ENCODE data around the gene BTBD3.

BTBD3 gene

GRCh38 chr20:11917663-11918062 is at the start of gene BTBD3:
Gene BTBD3, plus strand, starts transcription at chr20:11917893. Its CDS starts 383 bp downstream, at chr20:11918276.
- DNase-seq (ENCODE audit: low read depth in 1 of 2, low spot score in 1 of 2) = no peak

GRCh38 chr20:11869641-11870040 is 48.1 kb upstream of the BTBD3 start:
- no peak for DNase-seq (ENCODE audit: low read depth in 1 of 2, low spot score in 1 of 2)

- no peak for DNase-seq (ENCODE audit: low read depth in 1 of 2, low spot score in 1 of 2)
Measured at GRCh38 chr20:11870411-11870810, 47.3 kb upstream of the BTBD3 start.

GRCh38 chr20:11876555-11876954 is 41.1 kb upstream of the BTBD3 start:
- DNase-seq (ENCODE audit: low read depth in 1 of 2, low spot score in 1 of 2) = no peak

- no peak for DNase-seq (ENCODE audit: low read depth in 1 of 2, low spot score in 1 of 2)
Measured at GRCh38 chr20:11880680-11881079, 37.0 kb upstream of the BTBD3 start.

- no peak for DNase-seq (ENCODE audit: low read depth in 1 of 2, low spot score in 1 of 2)
Measured at GRCh38 chr20:11881449-11881848, 36.2 kb upstream of the BTBD3 start.

GRCh38 chr20:11882651-11883050 is 35.0 kb upstream of the BTBD3 start:
- DNase-seq (ENCODE audit: low read depth in 1 of 2, low spot score in 1 of 2) = no peak

- no peak for DNase-seq (ENCODE audit: low read depth in 1 of 2, low spot score in 1 of 2)
Measured at GRCh38 chr20:11888648-11889047, 29.0 kb upstream of the BTBD3 start.

GRCh38 chr20:11890331-11891076 is 27.2 kb upstream of the BTBD3 start:
- DNase-seq (ENCODE audit: low read depth in 1 of 2, low spot score in 1 of 2) = peak in 1 of 2 donors; percentile 44

GRCh38 chr20:11891077-11891775 is 26.5 kb upstream of the BTBD3 start:
- no peak for DNase-seq (ENCODE audit: low read depth in 1 of 2, low spot score in 1 of 2)

GRCh38 chr20:11891776-11892545 is 25.7 kb upstream of the BTBD3 start:
- DNase-seq (ENCODE audit: low read depth in 1 of 2, low spot score in 1 of 2) = peak in 1 of 2 donors; percentile 45

- DNase-seq (ENCODE audit: low read depth in 1 of 2, low spot score in 1 of 2) = no peak
Measured at GRCh38 chr20:11894062-11894461, 23.6 kb upstream of the BTBD3 start.

GRCh38 chr20:11895861-11896387 is 21.8 kb upstream of the BTBD3 start:
- DNase-seq (ENCODE audit: low read depth in 1 of 2, low spot score in 1 of 2) = no peak

- no peak for DNase-seq (ENCODE audit: low read depth in 1 of 2, low spot score in 1 of 2)
Measured at GRCh38 chr20:11901127-11901526, 16.6 kb upstream of the BTBD3 start.

- DNase-seq (ENCODE audit: low read depth in 1 of 2, low spot score in 1 of 2) = no peak
Measured at GRCh38 chr20:11902285-11902697, 15.4 kb upstream of the BTBD3 start.

GRCh38 chr20:11905460-11906179 is 12.1 kb upstream of the BTBD3 start:
- no peak for DNase-seq (ENCODE audit: low read depth in 1 of 2, low spot score in 1 of 2)

GRCh38 chr20:11906626-11907480 is 10.8 kb upstream of the BTBD3 start:
- DNase-seq (ENCODE audit: low read depth in 1 of 2, low spot score in 1 of 2) = no peak

GRCh38 chr20:11907621-11908020 is 10.1 kb upstream of the BTBD3 start:
- DNase-seq (ENCODE audit: low read depth in 1 of 2, low spot score in 1 of 2) = no peak

GRCh38 chr20:11912013-11912658 is 5.6 kb upstream of the BTBD3 start:
- no peak for DNase-seq (ENCODE audit: low read depth in 1 of 2, low spot score in 1 of 2)

Data from activated CD4-positive, alpha-beta T cell treated with anti-CD3 and anti-CD28 coated beads, Interleukin-2, amount 50 U/mL, for 24 hours (primary cell).